ENCODE measurements around the gene KBTBD3.
"Not testable (repeated sequence)": the region's sequence is repeated elsewhere in the genome, so short reads cannot be mapped to it uniquely, and the experiment has no call there.

- TF ChIP-seq POLR2A, POLR2AphosphoS5 (IDR thresholded peaks at IDR 0.05; ENCODE audit: low read depth, low read length): not testable (repeated sequence)
These were observed 74.1 kb downstream of the KBTBD3 start for GRCh38 chr11:106003094-106003493.

Data from GM12892 (cell line).